Left ventricle myocardium superior (tissue), 1 donor: ENCODE data around the gene DPP3. TPM values are rescaled to one million over a fixed set of nuclear protein-coding genes. Genes with fewer than 3 reads are reported as not detected.
A peak's percentile ranks its signal among the peaks of the same experiment; 100 is the strongest.
"Not testable (repeated sequence)": the region's sequence is repeated elsewhere in the genome, so short reads cannot be mapped to it uniquely, and the experiment has no call there.

Source experiments
- ATAC-seq: fragments of 200-7000 bp; cut with Tn5 transposase; one replicate; pipeline ENCODE4 v1.9.1; 2020; ENCODE audit warnings: mild to moderate bottlenecking, moderate library complexity
- DNase-seq: peaks from one replicate; pipeline ENCODE4 v3.0.0-alpha.2; 2020
- intact Hi-C: fragments of 100-400 bp; cut with micrococcal nuclease; formaldehyde crosslinking; loops from one replicate; pipeline ENCODE4 v1.11.0; 2022
- long read RNA-seq: library from polyadenylated mRNA; unstranded; transcript quantifications from one replicate; pipeline ENCODE4 v2.0.0, GENCODE V29; 2021
- total RNA-seq: library from RNA; stranded (reverse); fragmentation: NEBNext Ultra II Directional; extraction: Animal tissue kit (Norgen Biotek cat#: 25700); gene quantifications from one replicate; pipeline ENCODE4 v1.2.1, GENCODE V29; 2021
- donor health status: DM: no; HTN: yes; CAD: no; lungs with severe emphysema.

DPP3 gene
- 9.7 TPM for total RNA-seq
- long read RNA-seq, transcript DPP3-209 (18 exons, 2,974 nt): major isoform, 5 of 20 reads
- long read RNA-seq, partial matches to known transcripts: 9 of 20 reads
- long read RNA-seq, other reads (novel, unspliced or antisense): 2 of 20 reads

- intact Hi-C loops: no loop called here
- peak; percentile 96 for ATAC-seq
- peak; percentile 99 for DNase-seq
Observed at GRCh38 chr11:66480117-66480938, at the start of gene DPP3. TSS of gene DPP3 (plus strand) at chr11:66480434. CDS start at chr11:66482201, 1,767 bp downstream.

- ATAC-seq, intact Hi-C loops, DNase-seq: not testable (repeated sequence)
Observed at GRCh38 chr11:66431287-66431686, 48.9 kb upstream of the DPP3 start.

- DNase-seq, intact Hi-C loops, ATAC-seq: not testable (repeated sequence)
Observed at GRCh38 chr11:66431871-66432329, 48.3 kb upstream of the DPP3 start.

GRCh38 chr11:66432597-66432996, 47.6 kb upstream of the DPP3 start:
- ATAC-seq: no peak
- intact Hi-C loops: no loop called here
- DNase-seq: no peak

GRCh38 chr11:66437979-66438503, 42.2 kb upstream of the DPP3 start:
- ATAC-seq (no peak), DNase-seq (no peak)
- intact Hi-C loops: no loop called here

- DNase-seq (peak; percentile 93), ATAC-seq (peak; percentile 99)
- intact Hi-C loops: no loop called here
Observed at GRCh38 chr11:66438504-66439466, 41.4 kb upstream of the DPP3 start, which contains the start of gene MRPL11. TSS of gene MRPL11 (minus strand) at chr11:66438848. CDS start at chr11:66438754, 94 bp downstream.

- DNase-seq, intact Hi-C loops, ATAC-seq: not testable (repeated sequence)
Observed at GRCh38 chr11:66440101-66440939, 39.9 kb upstream of the DPP3 start.

- ATAC-seq, intact Hi-C loops, DNase-seq: not testable (repeated sequence)
Observed at GRCh38 chr11:66440940-66441282, 39.3 kb upstream of the DPP3 start.

GRCh38 chr11:66443602-66444001, 36.6 kb upstream of the DPP3 start:
- no peak for DNase-seq
- intact Hi-C loops: no loop called here

GRCh38 chr11:66447012-66447411, 33.2 kb upstream of the DPP3 start:
- no peak for DNase-seq
- intact Hi-C loops: no loop called here
- ATAC-seq: no peak

More at GRCh38 chr11:66443602-66444001, 36.6 kb upstream of the DPP3 start:
- no peak for ATAC-seq

- intact Hi-C loops: no loop called here
- ATAC-seq: no peak
- no peak for DNase-seq
Observed at GRCh38 chr11:66448523-66448922, 31.7 kb upstream of the DPP3 start.

GRCh38 chr11:66450560-66450959, 29.7 kb upstream of the DPP3 start:
- DNase-seq (no peak), ATAC-seq (no peak)
- intact Hi-C loops: no loop called here

GRCh38 chr11:66451663-66452062, 28.6 kb upstream of the DPP3 start:
- DNase-seq: no peak
- intact Hi-C loops: no loop called here
- no peak for ATAC-seq

- ATAC-seq: no peak
Observed at GRCh38 chr11:66454247-66454646, 26.0 kb upstream of the DPP3 start.

GRCh38 chr11:66454828-66455227, 25.4 kb upstream of the DPP3 start:
- intact Hi-C loops: no loop called here
- DNase-seq: no peak
- no peak for ATAC-seq

More at GRCh38 chr11:66454247-66454646, 26.0 kb upstream of the DPP3 start:
- intact Hi-C loops: no loop called here
- DNase-seq: no peak

GRCh38 chr11:66457826-66458225, 22.4 kb upstream of the DPP3 start:
- no peak for ATAC-seq
- intact Hi-C loops: no loop called here
- no peak for DNase-seq

GRCh38 chr11:66459138-66459778, 21.0 kb upstream of the DPP3 start:
- intact Hi-C loops: no loop called here
- DNase-seq (no peak), ATAC-seq (no peak)

- no peak for DNase-seq
- ATAC-seq: no peak
- intact Hi-C loops: no loop called here
Observed at GRCh38 chr11:66462010-66462409, 18.2 kb upstream of the DPP3 start.
